ENCODE results near the gene SMIM26.

GRCh38 chr20:18545566-18545965, 21.7 kb upstream of the SMIM26 start:
- TF ChIP-seq CTCF (IDR thresholded peaks at IDR 0.05) (no peak), POLR2A (IDR thresholded peaks at IDR 0.05) (no peak)

All from adrenal gland (tissue), 5 donors.